Glutamatergic neuron (in vitro differentiated cells): ENCODE results near the gene DAND5. TPM values are rescaled to one million over a fixed set of nuclear protein-coding genes. Genes with fewer than 3 reads are reported as not detected.
A peak's percentile ranks its signal among the peaks of the same experiment; 100 is the strongest.
"Not testable (repeated sequence)": the region's sequence is repeated elsewhere in the genome, so short reads cannot be mapped to it uniquely, and the experiment has no call there.

Experiments used
- DNase-seq: peaks from one replicate; pipeline ENCODE4 v3.0.0; 2022
- H3K27ac Mint-ChIP-seq: one replicate; pipeline ENCODE4 v1.8.0; 2020; ENCODE audit warnings: mild to moderate bottlenecking, mixed read lengths, inconsistent platforms; ENCODE audit not compliant: unreplicated experiment
- H3K27me3 Mint-ChIP-seq: one replicate; pipeline ENCODE4 v1.8.0; 2020; ENCODE audit warnings: mild to moderate bottlenecking, moderate library complexity, mixed read lengths, inconsistent platforms; ENCODE audit not compliant: unreplicated experiment
- H3K36me3 Mint-ChIP-seq: one replicate; pipeline ENCODE4 v1.8.0; 2020; ENCODE audit warnings: mild to moderate bottlenecking, mixed read lengths, inconsistent platforms; ENCODE audit not compliant: unreplicated experiment
- H3K4me1 Mint-ChIP-seq: one replicate; pipeline ENCODE4 v1.8.0; 2020; ENCODE audit warnings: mild to moderate bottlenecking, low read depth, mixed read lengths, inconsistent platforms; ENCODE audit not compliant: unreplicated experiment
- H3K4me3 Mint-ChIP-seq: one replicate; pipeline ENCODE4 v1.8.0; 2020; ENCODE audit warnings: mild to moderate bottlenecking, mixed read lengths, inconsistent platforms; ENCODE audit not compliant: unreplicated experiment
- H3K9me3 Mint-ChIP-seq: one replicate; pipeline ENCODE4 v1.8.0; 2020; ENCODE audit warnings: mild to moderate bottlenecking, moderate library complexity, mixed read lengths, inconsistent platforms; ENCODE audit not compliant: unreplicated experiment
- total RNA-seq: library from RNA; stranded (reverse); fragmentation: NEBNext Ultra II Directional; extraction: Animal tissue kit (Norgen Biotek cat#: 25700); gene quantifications from one replicate; pipeline ENCODE4 v1.2.1, GENCODE V29; 2021; ENCODE audit not compliant: unreplicated experiment
- TF ChIP-seq, protein P1 (sequence below): fragments of 200-600 bp; sonication (generic); IDR thresholded peaks from one replicate; pipeline ENCODE4 v1.5.0; 2021; ENCODE audit not compliant: partially characterized antibody, unreplicated experiment

DAND5 gene
- total RNA-seq, 1 donor from 2014 or later = 0.44 TPM

- H3K9me3 Mint-ChIP-seq = peaks cover 10% of the 10 kb centered on the region
- peaks cover 23% of the 10 kb centered on the region for H3K4me1 Mint-ChIP-seq
- DNase-seq = no peak
- TF ChIP-seq, protein P1, sequence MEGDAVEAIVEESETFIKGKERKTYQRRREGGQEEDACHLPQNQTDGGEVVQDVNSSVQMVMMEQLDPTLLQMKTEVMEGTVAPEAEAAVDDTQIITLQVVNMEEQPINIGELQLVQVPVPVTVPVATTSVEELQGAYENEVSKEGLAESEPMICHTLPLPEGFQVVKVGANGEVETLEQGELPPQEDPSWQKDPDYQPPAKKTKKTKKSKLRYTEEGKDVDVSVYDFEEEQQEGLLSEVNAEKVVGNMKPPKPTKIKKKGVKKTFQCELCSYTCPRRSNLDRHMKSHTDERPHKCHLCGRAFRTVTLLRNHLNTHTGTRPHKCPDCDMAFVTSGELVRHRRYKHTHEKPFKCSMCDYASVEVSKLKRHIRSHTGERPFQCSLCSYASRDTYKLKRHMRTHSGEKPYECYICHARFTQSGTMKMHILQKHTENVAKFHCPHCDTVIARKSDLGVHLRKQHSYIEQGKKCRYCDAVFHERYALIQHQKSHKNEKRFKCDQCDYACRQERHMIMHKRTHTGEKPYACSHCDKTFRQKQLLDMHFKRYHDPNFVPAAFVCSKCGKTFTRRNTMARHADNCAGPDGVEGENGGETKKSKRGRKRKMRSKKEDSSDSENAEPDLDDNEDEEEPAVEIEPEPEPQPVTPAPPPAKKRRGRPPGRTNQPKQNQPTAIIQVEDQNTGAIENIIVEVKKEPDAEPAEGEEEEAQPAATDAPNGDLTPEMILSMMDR = no peak
- peaks cover 9% of the 10 kb centered on the region for H3K27me3 Mint-ChIP-seq
- no peaks in the 10 kb centered on the region for H3K36me3 Mint-ChIP-seq
- peak overlapping the region; percentile 84 for H3K27ac Mint-ChIP-seq
- H3K4me3 Mint-ChIP-seq = peak overlapping the region; percentile 81
Observed at GRCh38 chr19:12954612-12954962, 14.8 kb upstream of the DAND5 start.

DNA sequence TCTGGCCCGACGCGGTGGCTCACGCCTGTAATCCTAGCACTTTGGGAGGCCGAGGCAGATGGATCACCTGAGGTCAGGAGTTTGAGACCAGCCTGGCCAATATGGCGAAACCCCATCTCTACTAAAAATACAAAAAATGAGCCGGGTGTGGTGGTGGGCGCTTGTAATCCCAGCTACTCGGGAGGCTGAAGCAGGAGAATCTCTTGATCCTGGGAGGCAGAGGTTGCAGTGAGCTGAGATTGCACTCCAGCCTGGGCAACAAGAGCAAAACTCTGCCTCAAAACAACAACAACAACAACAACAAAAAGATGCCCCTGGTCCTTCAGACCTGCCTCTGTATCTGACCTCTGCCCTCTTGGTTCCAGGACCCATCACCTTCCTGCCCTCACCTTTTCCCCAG lies 13.8 kb upstream of the DAND5 start:
- H3K4me3 Mint-ChIP-seq = peak overlapping the region; percentile 95
- not testable (repeated sequence) for DNase-seq, H3K36me3 Mint-ChIP-seq, H3K27me3 Mint-ChIP-seq, H3K9me3 Mint-ChIP-seq
- peaks cover 23% of the 10 kb centered on the region for H3K4me1 Mint-ChIP-seq
- peak overlapping the region; percentile 87 for H3K27ac Mint-ChIP-seq

GRCh38 chr19:12955996-12956395 lies 13.4 kb upstream of the DAND5 start:
- Mint-ChIP-seq H3K4me1 (peaks cover 23% of the 10 kb centered on the region), H3K27me3 (peaks cover 8% of the 10 kb centered on the region), H3K36me3 (no peaks in the 10 kb centered on the region), H3K9me3 (peaks cover 8% of the 10 kb centered on the region), H3K4me3 (peak overlapping the region; percentile 95), H3K27ac (peak overlapping the region; percentile 84)
- TF ChIP-seq, protein P1 = no peak
- no peak for DNase-seq

GRCh38 chr19:12956446-12957388 lies 12.7 kb upstream of the DAND5 start, which contains the start of gene GADD45GIP1:
Gene GADD45GIP1, minus strand, starts transcription at chr19:12957223. Its CDS starts 11 bp downstream, at chr19:12957212.
- Mint-ChIP-seq H3K27me3 (peaks cover 7% of the 10 kb centered on the region), H3K9me3 (peaks cover 5% of the 10 kb centered on the region), H3K27ac (peak within 1 kb of the TSS; percentile 84), H3K36me3 (no peaks in the 10 kb centered on the region), H3K4me1 (peaks cover 23% of the 10 kb centered on the region), H3K4me3 (peak within 1 kb of the TSS; percentile 95)
- TF ChIP-seq, protein P1 = no peak
- DNase-seq = peak; percentile 87

DNA sequence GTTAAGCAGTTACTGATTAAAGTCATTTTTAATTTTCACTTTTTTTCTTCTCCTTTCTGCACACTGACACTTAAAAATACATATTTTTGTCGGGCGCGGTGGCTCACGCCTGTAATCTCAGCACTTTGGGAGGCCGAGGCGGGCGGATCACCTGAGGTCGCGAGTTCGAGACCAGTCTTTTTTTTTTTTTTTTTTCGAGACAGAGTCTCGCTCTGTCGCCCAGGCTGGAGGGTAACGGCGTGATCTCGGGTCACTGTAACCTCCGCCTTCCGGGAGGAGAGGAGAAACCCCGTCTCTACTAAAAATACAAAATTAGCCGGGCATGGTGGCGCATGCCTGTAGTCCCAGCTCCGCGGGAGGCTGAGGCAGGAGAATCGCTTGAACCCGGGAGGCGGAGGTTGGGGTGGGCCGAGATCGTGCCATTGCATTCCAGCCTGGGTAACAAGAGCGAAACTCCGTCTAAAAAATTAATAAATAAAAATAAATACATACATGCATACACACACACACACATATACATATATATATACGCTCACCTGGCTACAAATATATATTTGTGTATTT lies 11.9 kb upstream of the DAND5 start:
- H3K9me3 Mint-ChIP-seq, H3K36me3 Mint-ChIP-seq, DNase-seq, H3K27me3 Mint-ChIP-seq: not testable (repeated sequence)
- H3K4me1 Mint-ChIP-seq = peaks cover 21% of the 10 kb centered on the region
- H3K4me3 Mint-ChIP-seq = peak overlapping the region; percentile 84
- peak overlapping the region; percentile 80 for H3K27ac Mint-ChIP-seq

GRCh38 chr19:12959481-12959880 lies 9.9 kb upstream of the DAND5 start:
- Mint-ChIP-seq H3K27ac (no peak overlapping the region), H3K4me1 (peaks cover 7% of the 10 kb centered on the region), H3K27me3 (peaks cover 2% of the 10 kb centered on the region), H3K9me3 (peaks cover 7% of the 10 kb centered on the region), H3K4me3 (no peak overlapping the region), H3K36me3 (no peaks in the 10 kb centered on the region)
- TF ChIP-seq, protein P1 = no peak
- no peak for DNase-seq
